Measurements from ENCODE around the gene HECTD4. TPM values are rescaled to one million over a fixed set of nuclear protein-coding genes. Genes with fewer than 3 reads are reported as not detected.
"Not testable (repeated sequence)": the region's sequence is repeated elsewhere in the genome, so short reads cannot be mapped to it uniquely, and the experiment has no call there.

Gene HECTD4
- total and polyA plus RNA-seq, 12 donors = 17.5 to 50.0 (median 27.7) TPM

DNA sequence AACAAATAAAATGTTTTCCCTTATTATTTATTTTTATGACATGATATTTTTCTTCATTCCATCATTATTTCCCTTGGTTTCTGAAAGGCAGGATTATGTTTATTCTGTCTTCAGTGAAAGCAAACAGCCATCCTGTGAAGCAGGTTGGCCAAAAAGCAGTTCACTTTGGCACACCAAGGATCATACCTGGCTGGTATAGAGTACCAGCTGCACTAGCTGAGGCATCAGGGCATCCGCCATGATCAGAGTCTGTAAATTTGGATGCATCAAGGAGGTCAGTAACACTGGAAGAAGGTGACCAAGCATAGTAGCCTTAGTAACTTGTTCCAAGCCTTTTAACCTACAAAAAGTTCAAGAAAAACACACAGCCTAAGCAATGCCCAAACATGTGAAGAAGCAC lies 123.3 kb downstream of the HECTD4 start:
- Histone ChIP-seq H3K4me3 (no peak overlapping the region), H3K36me3 (replicated peaks in 1 of 2) (peaks cover 0 to 32% of the 10 kb centered on the region in 2 donors), H3K9me3 (replicated peaks in 1 of 3) (no peaks in the 10 kb centered on the region), H3K27me3 (no peaks in the 10 kb centered on the region), H3K4me1 (replicated peaks in 1 of 2) (no peaks in the 10 kb centered on the region), H3K27ac (no peak overlapping the region)
- TF ChIP-seq, protein P1, sequence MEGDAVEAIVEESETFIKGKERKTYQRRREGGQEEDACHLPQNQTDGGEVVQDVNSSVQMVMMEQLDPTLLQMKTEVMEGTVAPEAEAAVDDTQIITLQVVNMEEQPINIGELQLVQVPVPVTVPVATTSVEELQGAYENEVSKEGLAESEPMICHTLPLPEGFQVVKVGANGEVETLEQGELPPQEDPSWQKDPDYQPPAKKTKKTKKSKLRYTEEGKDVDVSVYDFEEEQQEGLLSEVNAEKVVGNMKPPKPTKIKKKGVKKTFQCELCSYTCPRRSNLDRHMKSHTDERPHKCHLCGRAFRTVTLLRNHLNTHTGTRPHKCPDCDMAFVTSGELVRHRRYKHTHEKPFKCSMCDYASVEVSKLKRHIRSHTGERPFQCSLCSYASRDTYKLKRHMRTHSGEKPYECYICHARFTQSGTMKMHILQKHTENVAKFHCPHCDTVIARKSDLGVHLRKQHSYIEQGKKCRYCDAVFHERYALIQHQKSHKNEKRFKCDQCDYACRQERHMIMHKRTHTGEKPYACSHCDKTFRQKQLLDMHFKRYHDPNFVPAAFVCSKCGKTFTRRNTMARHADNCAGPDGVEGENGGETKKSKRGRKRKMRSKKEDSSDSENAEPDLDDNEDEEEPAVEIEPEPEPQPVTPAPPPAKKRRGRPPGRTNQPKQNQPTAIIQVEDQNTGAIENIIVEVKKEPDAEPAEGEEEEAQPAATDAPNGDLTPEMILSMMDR (IDR thresholded peaks at IDR 0.05) = no peak
- no peak for TF ChIP-seq POLR2A (IDR thresholded peaks at IDR 0.05)
- no peak for DNase-seq
- 88 to 100% (median 96%) methylated on average over 1 of the region's 1 CpG for WGBS, 4 donors
- intact Hi-C loops (cut with DNase I) = no loop called here

DNA sequence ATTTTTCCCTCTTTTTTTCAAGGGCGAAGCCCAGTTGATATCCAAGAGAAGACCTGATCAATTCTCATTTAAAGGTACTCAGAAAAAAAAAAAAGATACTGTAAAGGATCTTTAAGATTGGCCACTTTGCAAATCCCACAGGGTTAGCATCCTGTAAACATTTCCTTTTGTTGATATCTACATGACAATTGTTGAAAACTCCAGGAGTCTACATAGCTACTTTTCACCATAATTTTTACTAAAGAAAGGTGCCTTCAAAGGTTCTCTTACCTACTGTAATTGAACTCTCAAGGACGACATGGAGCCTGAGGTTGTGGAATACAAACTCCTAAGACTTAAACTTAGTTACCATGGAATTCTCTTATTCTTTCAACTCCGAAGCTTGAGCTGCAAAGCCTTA lies 125.5 kb downstream of the HECTD4 start:
- Histone ChIP-seq H3K4me1 (replicated peaks in 1 of 2) (no peaks in the 10 kb centered on the region), H3K4me3 (no peak overlapping the region), H3K9me3 (replicated peaks in 1 of 3) (no peaks in the 10 kb centered on the region), H3K36me3 (replicated peaks in 1 of 2) (peaks cover 0 to 51% of the 10 kb centered on the region in 2 donors), H3K27me3 (no peaks in the 10 kb centered on the region), H3K27ac (no peak overlapping the region)
- no peak for TF ChIP-seq POLR2A (IDR thresholded peaks at IDR 0.05)
- TF ChIP-seq, protein P1 (IDR thresholded peaks at IDR 0.05) = no peak
- intact Hi-C loops (cut with DNase I) = no loop called here
- WGBS, 4 donors = 85 to 90% (median 87%) methylated on average over 3 of the region's 3 CpGs
- DNase-seq = no peak

DNA sequence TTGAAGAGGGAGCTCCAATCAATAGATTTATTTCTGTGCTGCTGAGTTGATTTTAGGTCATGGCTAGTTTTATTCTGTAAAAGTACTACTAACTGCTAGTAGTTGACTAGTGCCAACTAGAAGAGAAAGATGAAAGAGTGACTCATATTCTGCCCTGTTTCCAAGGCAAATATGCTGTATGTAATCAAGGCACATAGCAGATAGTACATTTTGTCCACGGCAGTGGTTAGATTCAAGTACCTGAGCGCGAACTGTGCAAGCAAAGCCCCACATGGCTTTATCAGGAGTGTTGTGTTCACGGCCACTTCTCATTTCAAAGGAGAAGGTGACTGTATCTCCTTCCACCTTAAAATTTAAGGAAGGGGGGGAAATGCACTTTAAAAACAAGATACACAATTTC lies 130.0 kb downstream of the HECTD4 start:
- Histone ChIP-seq H3K36me3 (replicated peaks in 1 of 2) (peaks cover 0 to 74% of the 10 kb centered on the region in 2 donors), H3K4me3 (no peak overlapping the region), H3K4me1 (replicated peaks in 1 of 2) (no peaks in the 10 kb centered on the region), H3K27ac (no peak overlapping the region), H3K9me3 (replicated peaks in 1 of 3) (no peaks in the 10 kb centered on the region), H3K27me3 (no peaks in the 10 kb centered on the region)
- TF ChIP-seq, protein P1 (IDR thresholded peaks at IDR 0.05) = no peak
- no peak for TF ChIP-seq POLR2A (IDR thresholded peaks at IDR 0.05)
- intact Hi-C loops (cut with DNase I) = no loop called here
- DNase-seq = no peak
- 92 to 96% (median 93%) methylated on average over 4 of the region's 4 CpGs for WGBS, 4 donors

DNA sequence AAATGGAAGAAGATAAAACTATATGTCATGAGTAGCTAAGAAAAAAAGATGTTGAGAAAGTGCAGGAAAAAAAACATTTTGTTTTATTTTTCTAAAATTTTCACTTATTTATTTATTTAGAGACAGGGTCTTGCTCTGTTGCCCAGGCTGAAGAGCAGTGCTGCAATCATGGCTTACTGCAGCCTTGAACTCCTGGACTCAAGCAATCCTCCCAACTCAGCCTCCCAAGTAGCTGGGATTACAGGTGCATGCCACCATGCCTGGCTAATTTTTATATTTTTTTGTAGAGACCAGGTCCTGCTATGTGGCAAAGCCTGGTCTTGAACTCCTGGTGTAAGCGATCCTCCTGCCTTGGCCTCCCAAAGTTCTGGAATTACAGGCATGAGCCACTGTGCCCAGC lies 137.3 kb downstream of the HECTD4 start:
- H3K4me1 ChIP-seq (replicated peaks in 1 of 2); H3K27me3 ChIP-seq; H3K9me3 ChIP-seq (replicated peaks in 1 of 3); intact Hi-C loops (cut with DNase I); DNase-seq; H3K27ac ChIP-seq; H3K4me3 ChIP-seq: not testable (repeated sequence)
- peaks cover 0 to 56% of the 10 kb centered on the region in 2 donors for H3K36me3 ChIP-seq (replicated peaks in 1 of 2)
- WGBS, 4 donors = 77 to 100% (median 97%) methylated on average over 1 of the region's 1 CpG

DNA sequence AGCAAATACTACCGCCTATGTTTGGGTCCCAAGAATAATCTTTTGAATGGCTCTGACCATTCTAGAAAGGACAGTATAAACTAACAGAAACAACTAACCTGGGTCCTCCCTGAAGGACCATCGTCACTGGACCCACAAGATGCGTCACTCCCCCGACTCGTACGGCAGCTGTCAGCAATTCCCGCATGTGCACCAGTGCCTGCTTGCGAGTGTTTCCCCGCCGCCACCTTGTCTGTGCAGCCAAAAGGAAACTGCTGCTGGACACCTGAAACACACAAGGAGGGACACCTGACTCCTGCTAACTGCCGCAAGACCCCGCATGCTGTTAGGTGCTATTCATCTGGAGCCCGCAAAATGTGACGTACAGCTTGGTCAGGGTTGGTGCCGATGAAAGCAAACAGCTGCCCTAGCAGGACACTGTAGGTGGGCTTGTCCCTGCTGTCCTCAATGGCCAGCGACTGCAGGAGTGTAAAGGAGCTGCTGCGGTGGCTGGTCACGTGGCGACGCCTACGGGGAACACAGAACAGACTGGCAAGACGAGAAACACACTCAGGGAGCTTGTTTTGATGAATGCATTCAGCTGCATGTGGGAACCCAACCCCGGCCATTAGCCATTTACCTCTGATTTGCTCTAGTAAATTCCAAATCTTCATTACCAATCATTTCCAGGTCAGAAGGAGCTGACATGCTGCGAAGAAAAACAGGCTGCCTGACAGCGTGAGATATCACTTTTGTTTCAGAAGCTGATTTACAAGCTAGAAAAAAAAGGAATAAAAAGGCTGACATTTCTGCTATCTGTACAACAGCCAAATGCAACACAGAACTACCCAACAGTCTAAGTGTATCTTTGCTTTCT lies 138.7 kb downstream of the HECTD4 start:
- Histone ChIP-seq H3K27ac (no peak overlapping the region), H3K9me3 (replicated peaks in 1 of 3) (no peaks in the 10 kb centered on the region), H3K4me3 (no peak overlapping the region), H3K27me3 (no peaks in the 10 kb centered on the region), H3K4me1 (replicated peaks in 1 of 2) (no peaks in the 10 kb centered on the region), H3K36me3 (replicated peaks in 1 of 2) (peaks cover 0 to 60% of the 10 kb centered on the region in 2 donors)
- intact Hi-C loops (cut with DNase I) = no loop called here
- TF ChIP-seq POLR2A (IDR thresholded peaks at IDR 0.05) = no peak
- TF ChIP-seq, protein P1 (IDR thresholded peaks at IDR 0.05) = no peak
- 89 to 91% (median 90%) methylated on average over 23 to 25 of the region's 25 CpGs for whole genome bisulfite sequencing, 4 donors
- peak in 1 of 7 donors; percentile 62 for DNase-seq
